HCT116 (cell line): ENCODE results near the gene MIR17HG. TPM values are rescaled to one million over a fixed set of nuclear protein-coding genes. Genes with fewer than 3 reads are reported as not detected.

Experiments
- ATAC-seq: fragments of 200-7000 bp; cut with Tn5 transposase; 2 replicates; pipeline ENCODE4 v1.9.1; 2020; ENCODE audit warnings: mild to moderate bottlenecking, moderate library complexity
- BruUV-seq: library from RNA; stranded (reverse); fragments of 400-500 nt; replicated peaks from 2 replicates; lab custom pipeline; 2021; lab: Mats Ljungman, UMichigan
- CTCF ChIA-PET: fragments of 300-600 bp; sonication (Branson Sonifier 250); formaldehyde crosslinking; loops from one replicate; lab custom pipeline; 2021; ENCODE audit warnings: antibody characterized with exemption; lab: Charles Lee
- POLR2A ChIA-PET: fragments of 300-600, 350-600 bp; sonication (Branson Sonifier 250); formaldehyde crosslinking; loops from one replicate; lab custom pipeline; 2021; ENCODE audit warnings: antibody characterized with exemption; lab: Charles Lee
- RAD21 ChIA-PET, 2 experiments: fragments of 300-600 bp; sonication (Branson Sonifier 250); formaldehyde crosslinking; loops; one replicate each; lab custom pipeline; 2023; ENCODE audit warnings: low total read pairs in 2 of 2; ENCODE audit not compliant: uncharacterized antibody in 2 of 2, unreplicated experiment in 2 of 2, low non-redundant PET in 1 of 2; lab: Charles Lee
- DNase-seq: peaks from one replicate; pipeline ENCODE4 v3.0.0-alpha.2; 2010; ENCODE audit warnings: low read depth, low spot score
- H2AFZ ChIP-seq: fragments of 200-600 bp; shearing (Covaris generic), sonication (generic); 2 replicates; pipeline ENCODE4 v1.6.1; 2017; ENCODE audit warnings: low read depth, mixed run types, mixed read lengths, antibody characterized with exemption, low read length; ENCODE audit not compliant: poor library complexity, severe bottlenecking
- H3K27ac ChIP-seq: 2 replicates; pipeline ENCODE4 v1.5.1; 2012; ENCODE audit warnings: low read depth, low read length
- H3K27me3 ChIP-seq: fragments of 200-600 bp; sonication (generic); 2 replicates; pipeline ENCODE4 v1.6.1; 2016; ENCODE audit warnings: mixed run types, low read length, mixed read lengths; ENCODE audit not compliant: insufficient read depth
- H3K36me3 ChIP-seq, 2 experiments: fragments of 200-500 bp in 1 of 2; fragments of 200-600 bp in 1 of 2; sonication (Bioruptor generic) in 1 of 2; sonication (generic) in 1 of 2; 2 replicates each; pipeline versions ENCODE4 v1.5.1 to v1.6.1; 2014 to 2016; ENCODE audit warnings: low read length in 2 of 2, inconsistent platforms in 1 of 2, mixed read lengths in 1 of 2, mixed run types in 1 of 2; ENCODE audit not compliant: insufficient read depth in 2 of 2, control insufficient read depth in 1 of 2
- H3K4me1 ChIP-seq, 2 experiments: fragments of 200-600 bp in 1 of 2; sonication (generic) in 1 of 2; 2 replicates each; pipeline versions ENCODE4 v1.5.1 to v1.6.1; 2012 to 2017; ENCODE audit warnings: low read length in 2 of 2, inconsistent platforms in 1 of 2, mild to moderate bottlenecking in 1 of 2, mixed read lengths in 1 of 2, mixed run types in 1 of 2, moderate library complexity in 1 of 2; ENCODE audit not compliant: insufficient read depth in 2 of 2, control insufficient read depth in 1 of 2
- H3K4me2 ChIP-seq: fragments of 200-600 bp; sonication (generic); 2 replicates; pipeline ENCODE4 v1.6.1; 2017; ENCODE audit warnings: mixed run types, low read length, mixed read lengths
- H3K4me3 ChIP-seq, 2 experiments: fragments of 200-600 bp in 1 of 2; sonication (generic) in 1 of 2; replicated peaks in 1 of 2; 2 replicates each; pipeline ENCODE4 v1.5.1; 2011 to 2016; ENCODE audit warnings: low read length in 2 of 2, control low read depth in 1 of 2, low read depth in 1 of 2, mild to moderate bottlenecking in 1 of 2, mixed read lengths in 1 of 2, mixed run types in 1 of 2
- H3K79me2 ChIP-seq: fragments of 200-600 bp; sonication (generic); 2 replicates; pipeline ENCODE4 v1.6.1; 2017; ENCODE audit warnings: mild to moderate bottlenecking, mixed run types, low read length, moderate library complexity, mixed read lengths; ENCODE audit not compliant: insufficient read depth
- H3K9ac ChIP-seq: fragments of 200-600 bp; sonication (generic); 2 replicates; pipeline ENCODE4 v1.6.1; 2016; ENCODE audit warnings: low read length, mixed read lengths
- H3K9me2 ChIP-seq: fragments of 200-600 bp; sonication (generic), shearing (Covaris generic); 2 replicates; pipeline ENCODE4 v1.6.1; 2017; ENCODE audit warnings: mixed run types, mild to moderate bottlenecking, moderate library complexity; ENCODE audit not compliant: insufficient read depth
- H3K9me3 ChIP-seq, 2 experiments: fragments of 200-500 bp in 1 of 2; fragments of 200-600 bp in 1 of 2; sonication (Bioruptor generic) in 1 of 2; sonication (generic) in 1 of 2; 2 replicates each; pipeline ENCODE4 v1.6.1; 2014 to 2017; ENCODE audit warnings: low read length in 2 of 2, mixed read lengths in 2 of 2, inconsistent platforms in 1 of 2, low read depth in 1 of 2, mild to moderate bottlenecking in 1 of 2, mixed run types in 1 of 2, moderate library complexity in 1 of 2; ENCODE audit not compliant: control insufficient read depth in 1 of 2, insufficient read depth in 1 of 2
- H4K20me1 ChIP-seq: fragments of 200-600 bp; sonication (generic), shearing (Covaris generic); 2 replicates; pipeline ENCODE4 v1.6.1; 2017; ENCODE audit warnings: mixed run types, mild to moderate bottlenecking, moderate library complexity; ENCODE audit not compliant: insufficient read depth
- CBX3 ChIP-seq: IDR thresholded peaks from 2 replicates; pipeline ENCODE4 v1.6.1; 2012; ENCODE audit warnings: low read depth
- CEBPB ChIP-seq: IDR thresholded peaks from 2 replicates; pipeline ENCODE4 v1.6.1; 2012; ENCODE audit warnings: low read depth
- EGR1 ChIP-seq: IDR thresholded peaks from 2 replicates; pipeline ENCODE4 v1.6.1; 2012; ENCODE audit warnings: low read depth
- EZH2 ChIP-seq: fragments of 200-600 bp; sonication (generic); IDR thresholded peaks from 2 replicates; pipeline ENCODE4 v1.6.1; 2017; ENCODE audit warnings: antibody characterized with exemption, mixed run types
- EZH2phosphoT487 ChIP-seq: fragments of 200-600 bp; IDR thresholded peaks from 2 replicates; pipeline ENCODE4 v1.6.1; 2018; ENCODE audit warnings: antibody characterized with exemption, borderline replicate concordance
- FOSL1 ChIP-seq: IDR thresholded peaks from 2 replicates; pipeline ENCODE4 v1.6.1; 2012; ENCODE audit warnings: low read depth
- JUND ChIP-seq: IDR thresholded peaks from 2 replicates; pipeline ENCODE4 v1.6.1; 2012
- POLR2A ChIP-seq: IDR thresholded peaks from 2 replicates; pipeline ENCODE4 v1.7.0; 2011; ENCODE audit warnings: borderline replicate concordance; ENCODE audit not compliant: insufficient read depth, insufficient read length; ENCODE audit errors: extremely low read depth
- POLR2AphosphoS5 ChIP-seq: IDR thresholded peaks from 2 replicates; pipeline ENCODE4 v1.6.1; 2011; ENCODE audit warnings: mild to moderate bottlenecking, low read depth, low read length, moderate library complexity
- RAD21 ChIP-seq: IDR thresholded peaks from 2 replicates; pipeline ENCODE4 v1.6.1; 2012; ENCODE audit warnings: low read depth, mild to moderate bottlenecking
- SIN3A ChIP-seq: IDR thresholded peaks from 2 replicates; pipeline ENCODE4 v1.6.1; 2012; ENCODE audit warnings: low read depth
- TCF7L2 ChIP-seq: IDR thresholded peaks from 2 replicates; pipeline ENCODE4 v1.7.0; 2011; ENCODE audit warnings: borderline replicate concordance, inconsistent platforms; ENCODE audit not compliant: insufficient read depth, insufficient read length; ENCODE audit errors: extremely low read depth
- YY1 ChIP-seq: IDR thresholded peaks from 2 replicates; pipeline ENCODE4 v1.6.1; 2011; ENCODE audit warnings: low read length, low read depth, moderate library complexity, mild to moderate bottlenecking; ENCODE audit not compliant: insufficient replicate concordance; ENCODE audit errors: extremely low read depth
- ZBTB33 ChIP-seq: IDR thresholded peaks from 2 replicates; pipeline ENCODE4 v1.6.1; 2011; ENCODE audit warnings: mild to moderate bottlenecking, low read length, moderate library complexity; ENCODE audit not compliant: insufficient replicate concordance; ENCODE audit errors: extremely low read depth
- ZFX ChIP-seq: fragments of 450-650 bp; IDR thresholded peaks from 2 replicates; pipeline ENCODE4 v1.6.1; 2017
- ZNF274 ChIP-seq: fragments of 200-500 bp; sonication (Bioruptor generic); IDR thresholded peaks from 2 replicates; pipeline ENCODE4 v1.6.1; 2014; ENCODE audit warnings: mild to moderate bottlenecking, low read depth, low read length, inconsistent platforms
- intact Hi-C: fragments of 100-400 bp; cut with micrococcal nuclease; formaldehyde crosslinking; loops from 2 replicates; pipeline ENCODE4 v1.10.0; 2022
- total RNA-seq: library from RNA; stranded (reverse); gene quantifications from one replicate; pipeline ENCODE4 v1.2.1, GENCODE V29; 2021; ENCODE audit not compliant: unreplicated experiment
- TF ChIP-seq, protein P1 (sequence below), 3 experiments: fragments of 200-600 bp in 1 of 3; sonication (generic) in 1 of 3; IDR thresholded peaks in 2 of 3; conservative IDR thresholded peaks in 1 of 3; 2 replicates each; pipeline ENCODE4 v1.5.1; 2012 to 2017; ENCODE audit warnings: low read depth in 2 of 3, low read length in 2 of 3, antibody characterized with exemption in 1 of 3, borderline replicate concordance in 1 of 3, control low read depth in 1 of 3, mild to moderate bottlenecking in 1 of 3, mixed read lengths in 1 of 3, mixed run types in 1 of 3, moderate library complexity in 1 of 3; ENCODE audit not compliant: insufficient read depth in 1 of 3
- TF ChIP-seq, protein P2 (sequence below): IDR thresholded peaks from 2 replicates; pipeline ENCODE4 v1.6.1; 2012
- TF ChIP-seq, protein P3 (sequence below): IDR thresholded peaks from 2 replicates; pipeline ENCODE4 v1.6.1; 2012; ENCODE audit warnings: low read depth

The MIR17HG gene
- total RNA-seq, 1 experiment from 2014 or later: 10.3 TPM

- ChIA-PET CTCF (no interaction called here), RAD21 (no interaction called here), POLR2A (no interaction called here)
- no peak overlapping the region for H2AFZ ChIP-seq
- H3K4me3 ChIP-seq: no peak overlapping the region
- H3K9me2 ChIP-seq: no peaks in the 10 kb centered on the region
- no peak for DNase-seq
- no peaks in the 10 kb centered on the region for H3K36me3 ChIP-seq
- no TSS peak for BruUV-seq
- no peak for ATAC-seq
- H4K20me1 ChIP-seq: no peaks in the 10 kb centered on the region
- H3K27ac ChIP-seq: no peak overlapping the region
- H3K27me3 ChIP-seq: no peaks in the 10 kb centered on the region
- intact Hi-C loops: no loop called here
- no peak overlapping the region for H3K9ac ChIP-seq
- TF ChIP-seq, protein P1, sequence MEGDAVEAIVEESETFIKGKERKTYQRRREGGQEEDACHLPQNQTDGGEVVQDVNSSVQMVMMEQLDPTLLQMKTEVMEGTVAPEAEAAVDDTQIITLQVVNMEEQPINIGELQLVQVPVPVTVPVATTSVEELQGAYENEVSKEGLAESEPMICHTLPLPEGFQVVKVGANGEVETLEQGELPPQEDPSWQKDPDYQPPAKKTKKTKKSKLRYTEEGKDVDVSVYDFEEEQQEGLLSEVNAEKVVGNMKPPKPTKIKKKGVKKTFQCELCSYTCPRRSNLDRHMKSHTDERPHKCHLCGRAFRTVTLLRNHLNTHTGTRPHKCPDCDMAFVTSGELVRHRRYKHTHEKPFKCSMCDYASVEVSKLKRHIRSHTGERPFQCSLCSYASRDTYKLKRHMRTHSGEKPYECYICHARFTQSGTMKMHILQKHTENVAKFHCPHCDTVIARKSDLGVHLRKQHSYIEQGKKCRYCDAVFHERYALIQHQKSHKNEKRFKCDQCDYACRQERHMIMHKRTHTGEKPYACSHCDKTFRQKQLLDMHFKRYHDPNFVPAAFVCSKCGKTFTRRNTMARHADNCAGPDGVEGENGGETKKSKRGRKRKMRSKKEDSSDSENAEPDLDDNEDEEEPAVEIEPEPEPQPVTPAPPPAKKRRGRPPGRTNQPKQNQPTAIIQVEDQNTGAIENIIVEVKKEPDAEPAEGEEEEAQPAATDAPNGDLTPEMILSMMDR (IDR thresholded peaks at IDR 0.05 in 2 of 3, conservative IDR thresholded peaks at IDR 0.05 in 1 of 3; ENCODE audit: borderline replicate concordance in 1 of 3, insufficient read depth in 1 of 3, low read depth in 2 of 3, low read length in 2 of 3): no peak
- TF ChIP-seq, protein P2, sequence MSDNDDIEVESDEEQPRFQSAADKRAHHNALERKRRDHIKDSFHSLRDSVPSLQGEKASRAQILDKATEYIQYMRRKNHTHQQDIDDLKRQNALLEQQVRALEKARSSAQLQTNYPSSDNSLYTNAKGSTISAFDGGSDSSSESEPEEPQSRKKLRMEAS: no peak
- TF ChIP-seq ZBTB33 (no peak), ZNF274 (no peak), POLR2AphosphoS5 (no peak), ZFX (no peak), SIN3A (no peak), EZH2 (no peak), FOSL1 (no peak), YY1 (no peak), TCF7L2 (no peak), JUND (no peak), POLR2A (no peak), EZH2phosphoT487 (no peak), EGR1 (no peak), RAD21 (no peak), CEBPB (no peak), CBX3 (no peak)
- TF ChIP-seq, protein P3, sequence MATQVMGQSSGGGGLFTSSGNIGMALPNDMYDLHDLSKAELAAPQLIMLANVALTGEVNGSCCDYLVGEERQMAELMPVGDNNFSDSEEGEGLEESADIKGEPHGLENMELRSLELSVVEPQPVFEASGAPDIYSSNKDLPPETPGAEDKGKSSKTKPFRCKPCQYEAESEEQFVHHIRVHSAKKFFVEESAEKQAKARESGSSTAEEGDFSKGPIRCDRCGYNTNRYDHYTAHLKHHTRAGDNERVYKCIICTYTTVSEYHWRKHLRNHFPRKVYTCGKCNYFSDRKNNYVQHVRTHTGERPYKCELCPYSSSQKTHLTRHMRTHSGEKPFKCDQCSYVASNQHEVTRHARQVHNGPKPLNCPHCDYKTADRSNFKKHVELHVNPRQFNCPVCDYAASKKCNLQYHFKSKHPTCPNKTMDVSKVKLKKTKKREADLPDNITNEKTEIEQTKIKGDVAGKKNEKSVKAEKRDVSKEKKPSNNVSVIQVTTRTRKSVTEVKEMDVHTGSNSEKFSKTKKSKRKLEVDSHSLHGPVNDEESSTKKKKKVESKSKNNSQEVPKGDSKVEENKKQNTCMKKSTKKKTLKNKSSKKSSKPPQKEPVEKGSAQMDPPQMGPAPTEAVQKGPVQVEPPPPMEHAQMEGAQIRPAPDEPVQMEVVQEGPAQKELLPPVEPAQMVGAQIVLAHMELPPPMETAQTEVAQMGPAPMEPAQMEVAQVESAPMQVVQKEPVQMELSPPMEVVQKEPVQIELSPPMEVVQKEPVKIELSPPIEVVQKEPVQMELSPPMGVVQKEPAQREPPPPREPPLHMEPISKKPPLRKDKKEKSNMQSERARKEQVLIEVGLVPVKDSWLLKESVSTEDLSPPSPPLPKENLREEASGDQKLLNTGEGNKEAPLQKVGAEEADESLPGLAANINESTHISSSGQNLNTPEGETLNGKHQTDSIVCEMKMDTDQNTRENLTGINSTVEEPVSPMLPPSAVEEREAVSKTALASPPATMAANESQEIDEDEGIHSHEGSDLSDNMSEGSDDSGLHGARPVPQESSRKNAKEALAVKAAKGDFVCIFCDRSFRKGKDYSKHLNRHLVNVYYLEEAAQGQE: no peak
- no peaks in the 10 kb centered on the region for H3K79me2 ChIP-seq
- no peaks in the 10 kb centered on the region for H3K9me3 ChIP-seq
- no peaks in the 10 kb centered on the region for H3K4me1 ChIP-seq
- H3K4me2 ChIP-seq: no peak overlapping the region
These were observed 42.7 kb upstream of the MIR17HG start for GRCh38 chr13:91304741-91305140.
